Esophagus squamous epithelium (tissue), 5 donors: ENCODE results near the gene SHMT2. TPM values are rescaled to one million over a fixed set of nuclear protein-coding genes. Genes with fewer than 3 reads are reported as not detected.

Experiments used
- DNase-seq: peaks from one replicate; lab custom pipeline; 2025; lab: John Stamatoyannopoulos, UW
- H3K27ac ChIP-seq, 4 donors: fragments of 200-600 bp; sonication (generic); one replicate each; pipeline ENCODE4 v1.5.1; 2016 to 2019; ENCODE audit warnings: mild to moderate bottlenecking in 1 of 4
- H3K27me3 ChIP-seq, 4 donors: fragments of 200-600 bp; sonication (generic); 1 replicate in 3 of 4; 2 replicates in 1 of 4; pipeline versions ENCODE4 v1.5.1 to v1.6.0; 2017 to 2021; ENCODE audit warnings: antibody characterized with exemption in 1 of 4
- H3K36me3 ChIP-seq, 3 donors: fragments of 200-600 bp; sonication (generic); one replicate each; pipeline ENCODE4 v1.5.1; 2016 to 2019
- H3K4me1 ChIP-seq, 3 donors: fragments of 200-600 bp; sonication (generic); one replicate each; pipeline ENCODE4 v1.5.1; 2017 to 2019
- H3K4me3 ChIP-seq, 4 donors: fragments of 200-600 bp; sonication (generic); 1 replicate in 3 of 4; 2 replicates in 1 of 4; pipeline ENCODE4 v1.5.1; 2016 to 2019; ENCODE audit warnings: mild to moderate bottlenecking in 2 of 4, moderate library complexity in 1 of 4
- H3K9me3 ChIP-seq, 3 donors: fragments of 200-600 bp; sonication (generic); one replicate each; pipeline ENCODE4 v1.5.1; 2016 to 2019
- CTCF ChIP-seq, 6 experiments: fragments of 450-650 bp in 4 of 6; fragments of 200-600 bp in 2 of 6; sonication (generic) in 2 of 6; IDR thresholded peaks; one replicate each; pipeline ENCODE4 v1.5.1; 2016 to 2019; ENCODE audit warnings: antibody characterized with exemption in 6 of 6, mild to moderate bottlenecking in 4 of 6, moderate library complexity in 4 of 6
- POLR2A ChIP-seq, 4 donors: fragments of 450-650 bp; IDR thresholded peaks; one replicate each; pipeline ENCODE4 v1.6.1; 2017; ENCODE audit warnings: antibody characterized with exemption in 4 of 4, mild to moderate bottlenecking in 4 of 4, moderate library complexity in 3 of 4
- WGBS, 2 donors: methylation state at CpG; one replicate each; pipeline ENCODE4 v1.1.5; 2018; 5-methylcytosine and 5-hydroxymethylcytosine counted together
- intact Hi-C: fragments of 100-400 bp; cut with DNase I; formaldehyde crosslinking; loops from one replicate; pipeline ENCODE4 v1.15.0; 2022
- total RNA-seq, 4 donors: library from RNA; depleted of rRNA; stranded (reverse); fragments of >200 nt; gene quantifications; one replicate each; pipeline ENCODE4 v1.1.0, GENCODE V29; 2016
- donor health status: DM: yes; HTN: yes; CAD: no.

Gene SHMT2
- total RNA-seq, 4 donors from 2014 or later: 56.1 to 104 (median 76.6) TPM

- DNase-seq: no peak
- Histone ChIP-seq H3K9me3 (no peaks in the 10 kb centered on the region), H3K4me3 (no peak overlapping the region), H3K4me1 (peaks cover 21 to 58% (median 22%) of the 10 kb centered on the region in 3 donors), H3K36me3 (peaks cover 0 to 1% (median 0%) of the 10 kb centered on the region in 3 donors), H3K27ac (no peak overlapping the region), H3K27me3 (peaks cover 0 to 65% (median 20%) of the 10 kb centered on the region in 4 donors)
- TF ChIP-seq CTCF (IDR thresholded peaks at IDR 0.05): no peak
- TF ChIP-seq POLR2A (IDR thresholded peaks at IDR 0.05): no peak
- intact Hi-C loops: no loop called here
- 62 to 67% methylated on average over 10 to 15 of the region's 18 CpGs for WGBS, 2 donors
These were observed 3.8 kb upstream of the SHMT2 start for GRCh38 chr12:57225680-57226210.

DNA sequence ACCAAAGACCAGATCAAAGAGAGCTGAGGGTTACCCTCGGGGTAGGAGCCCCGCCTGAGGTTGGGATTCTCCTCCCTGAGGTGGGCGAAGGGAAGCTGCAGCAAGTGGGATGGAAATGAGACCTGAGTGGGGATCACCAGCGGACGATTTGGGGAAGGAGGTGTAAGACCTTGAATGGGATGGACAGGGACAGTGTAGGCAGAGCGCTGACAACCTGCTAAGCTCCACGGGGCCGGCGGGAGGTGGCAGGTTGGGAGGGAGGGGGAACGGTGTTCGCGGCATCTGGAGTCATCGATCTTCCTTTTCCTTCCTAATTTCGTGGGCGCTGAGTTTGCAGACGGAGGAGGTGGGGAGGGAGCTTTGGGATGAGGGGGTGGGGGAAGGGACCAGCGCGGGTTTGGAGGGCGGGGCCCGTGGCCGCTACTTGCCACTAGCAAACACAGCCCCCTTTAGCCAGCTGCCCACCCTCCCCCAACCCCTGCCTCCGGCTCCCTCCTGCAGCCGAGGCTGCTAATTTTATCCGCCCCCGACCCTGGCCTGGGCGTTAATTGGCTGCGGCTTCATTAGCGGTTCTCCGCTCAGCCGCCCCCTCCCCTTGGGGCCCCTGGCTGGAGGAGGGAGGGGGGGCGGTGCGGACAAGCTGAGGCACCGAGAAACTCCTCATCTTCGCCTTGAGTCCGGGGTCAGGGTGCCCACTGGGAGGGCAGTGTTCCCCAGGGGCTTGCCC is 2.8 kb upstream of the SHMT2 start:
- Histone ChIP-seq H3K4me3 (peak overlapping the region in 2 of 4 donors; percentile 9 to 34), H3K9me3 (no peaks in the 10 kb centered on the region), H3K27me3 (peaks cover 0 to 55% (median 11%) of the 10 kb centered on the region in 4 donors), H3K36me3 (peaks cover 3 to 11% (median 4%) of the 10 kb centered on the region in 3 donors), H3K27ac (no peak overlapping the region), H3K4me1 (peaks cover 27 to 64% (median 28%) of the 10 kb centered on the region in 3 donors)
- TF ChIP-seq CTCF (IDR thresholded peaks at IDR 0.05) (no peak), POLR2A (IDR thresholded peaks at IDR 0.05) (no peak)
- intact Hi-C loops: no loop called here
- DNase-seq: no peak
- 17 to 25% methylated on average over 11 to 18 of the region's 35 CpGs for WGBS, 2 donors

- Histone ChIP-seq H3K36me3 (peaks cover 10 to 19% (median 11%) of the 10 kb centered on the region in 3 donors), H3K9me3 (no peaks in the 10 kb centered on the region), H3K27me3 (peaks cover 0 to 48% (median 11%) of the 10 kb centered on the region in 4 donors), H3K4me3 (no peak overlapping the region), H3K4me1 (peaks cover 27 to 72% (median 28%) of the 10 kb centered on the region in 3 donors), H3K27ac (no peak overlapping the region)
- 62 to 84% methylated on average over 6 to 7 of the region's 8 CpGs for WGBS, 2 donors
- no peak for DNase-seq
- TF ChIP-seq POLR2A (IDR thresholded peaks at IDR 0.05) (no peak), CTCF (IDR thresholded peaks at IDR 0.05) (no peak)
- intact Hi-C loops: no loop called here
These were observed 2.0 kb upstream of the SHMT2 start for GRCh38 chr12:57227315-57228115.

GRCh38 chr12:57229046-57229633 is 371 bp upstream of the SHMT2 start:
- H3K36me3 ChIP-seq: peaks cover 15 to 35% (median 27%) of the 10 kb centered on the region in 3 donors
- H3K4me1 ChIP-seq: peaks cover 27 to 88% (median 28%) of the 10 kb centered on the region in 3 donors
- H3K4me3 ChIP-seq: peak overlapping the region; percentile 67 to 84 (median 70)
- H3K9me3 ChIP-seq: no peaks in the 10 kb centered on the region
- H3K27ac ChIP-seq: peak overlapping the region in 3 of 4 donors; percentile 77 to 85 (median 78)
- 8 to 12% methylated on average over 9 of the region's 9 CpGs for WGBS, 2 donors
- no peak for TF ChIP-seq POLR2A (IDR thresholded peaks at IDR 0.05)
- peak in 4 of 6 experiments; percentile 25 to 40 (median 30) for TF ChIP-seq CTCF (IDR thresholded peaks at IDR 0.05)
- intact Hi-C loops: no loop called here
- no peak for DNase-seq
- H3K27me3 ChIP-seq: peaks cover 0 to 31% (median 7%) of the 10 kb centered on the region in 4 donors
